HepG2 (cell line): Measurements from ENCODE around the gene TMEM219. TPM values are rescaled to one million over a fixed set of nuclear protein-coding genes. Genes with fewer than 3 reads are reported as not detected.

Experiments
- AGO1 ChIP-seq: fragments of 200-400 bp; formaldehyde crosslinking; IDR thresholded peaks from 2 replicates; pipeline ENCODE4 v1.6.1; 2017; ENCODE audit warnings: mild to moderate bottlenecking, low read depth, low read length, moderate library complexity; ENCODE audit not compliant: poor library complexity, severe bottlenecking
- ARNT ChIP-seq: fragments of 450-650 bp; IDR thresholded peaks from 2 replicates; pipeline ENCODE4 v1.6.1; 2017
- CREB1 ChIP-seq, 2 experiments: fragments of 450-650 bp in 1 of 2; IDR thresholded peaks; 2 replicates each; pipeline ENCODE4 v1.6.1; 2016 to 2017; ENCODE audit warnings: control low read depth in 1 of 2, mild to moderate bottlenecking in 1 of 2, missing compliant biosample characterization in 1 of 2, missing genetic modification characterization in 1 of 2
- DZIP1 ChIP-seq: sonication (generic); formaldehyde crosslinking; IDR thresholded peaks from 2 replicates; pipeline ENCODE4 v1.5.0; 2020; ENCODE audit warnings: mild to moderate bottlenecking, missing genetic modification reagents
- FOXA1 ChIP-seq, 2 experiments: fragments of 450-650 bp in 1 of 2; sonication (generic) in 1 of 2; formaldehyde crosslinking in 1 of 2; IDR thresholded peaks; 2 replicates each; pipeline versions ENCODE4 v1.4.0 to v1.6.1; 2016 to 2020; ENCODE audit warnings: missing genetic modification reagents in 1 of 2
- HDAC1 ChIP-seq: sonication (generic); formaldehyde crosslinking; IDR thresholded peaks from 2 replicates; pipeline ENCODE4 v1.5.1; 2020; ENCODE audit warnings: mild to moderate bottlenecking, missing genetic modification reagents
- HNRNPL ChIP-seq: fragments of 200-400 bp; formaldehyde crosslinking; IDR thresholded peaks from 2 replicates; pipeline ENCODE4 v1.6.1; 2017; ENCODE audit warnings: mild to moderate bottlenecking, low read depth, low read length
- HOXA5 ChIP-seq: sonication (generic); formaldehyde crosslinking; IDR thresholded peaks from 2 replicates; pipeline ENCODE4 v1.4.0; 2020; ENCODE audit warnings: missing genetic modification reagents
- KDM6A ChIP-seq: IDR thresholded peaks from 2 replicates; pipeline ENCODE4 v1.6.1; 2016; ENCODE audit warnings: low read depth
- KLF12 ChIP-seq: sonication (generic); formaldehyde crosslinking; IDR thresholded peaks from 2 replicates; pipeline ENCODE4 v1.4.0; 2020; ENCODE audit warnings: missing genetic modification reagents, borderline replicate concordance
- KLF16 ChIP-seq, 2 experiments: sonication (generic) in 1 of 2; formaldehyde crosslinking in 1 of 2; IDR thresholded peaks; 2 replicates each; pipeline versions ENCODE4 v1.6.1 to v1.8.0; 2016 to 2023; ENCODE audit warnings: missing genetic modification reagents in 2 of 2, missing compliant biosample characterization in 1 of 2
- MEIS1 ChIP-seq: sonication (generic); formaldehyde crosslinking; IDR thresholded peaks from 2 replicates; pipeline ENCODE4 v1.9.0; 2021; ENCODE audit warnings: mild to moderate bottlenecking, missing genetic modification reagents, moderate library complexity, borderline replicate concordance
- NFE2 ChIP-seq: sonication (generic); formaldehyde crosslinking; IDR thresholded peaks from 2 replicates; pipeline ENCODE4 v1.4.0; 2020; ENCODE audit warnings: missing genetic modification reagents
- PAWR ChIP-seq: sonication (generic); formaldehyde crosslinking; IDR thresholded peaks from 2 replicates; pipeline ENCODE4 v1.4.0; 2020; ENCODE audit warnings: missing genetic modification reagents, mild to moderate bottlenecking, borderline replicate concordance
- PRMT3 ChIP-seq: sonication (generic); formaldehyde crosslinking; IDR thresholded peaks from 2 replicates; pipeline ENCODE4 v1.8.1; 2022; ENCODE audit warnings: low read depth, mild to moderate bottlenecking, moderate library complexity, missing genetic modification reagents, borderline replicate concordance
- RARG ChIP-seq: sonication (generic); formaldehyde crosslinking; IDR thresholded peaks from 2 replicates; pipeline ENCODE4 v1.4.0; 2020; ENCODE audit warnings: low read depth, mild to moderate bottlenecking, missing genetic modification reagents
- RBM39 ChIP-seq: fragments of 200-400 bp; formaldehyde crosslinking; IDR thresholded peaks from one replicate; pipeline ENCODE4 v1.6.1; 2018; ENCODE audit warnings: antibody characterized with exemption, mild to moderate bottlenecking, low read depth, low read length; ENCODE audit not compliant: poor library complexity, severe bottlenecking
- SRSF1 ChIP-seq: fragments of 200-400 bp; formaldehyde crosslinking; optimal IDR thresholded peaks from 2 replicates; pipeline ENCODE3; 2017; ENCODE audit warnings: mild to moderate bottlenecking, low read depth, low read length, moderate library complexity
- ZBTB7B ChIP-seq: sonication (generic); formaldehyde crosslinking; IDR thresholded peaks from 2 replicates; pipeline ENCODE4 v1.4.0; 2020; ENCODE audit warnings: missing genetic modification reagents
- ZKSCAN8 ChIP-seq: IDR thresholded peaks from 2 replicates; pipeline ENCODE4 v1.6.1; 2016; ENCODE audit warnings: borderline replicate concordance, missing genetic modification reagents, missing compliant biosample characterization
- ZNF343 ChIP-seq: sonication (generic); formaldehyde crosslinking; IDR thresholded peaks from 2 replicates; pipeline ENCODE4 v1.4.0; 2020; ENCODE audit warnings: mild to moderate bottlenecking, missing genetic modification reagents
- ZNF430 ChIP-seq: sonication (generic); formaldehyde crosslinking; IDR thresholded peaks from 2 replicates; pipeline ENCODE4 v1.9.0; 2021; ENCODE audit warnings: mild to moderate bottlenecking, missing genetic modification reagents
- ZNF543 ChIP-seq: sonication (generic); formaldehyde crosslinking; IDR thresholded peaks from 2 replicates; pipeline ENCODE4 v1.4.0; 2020; ENCODE audit warnings: mild to moderate bottlenecking, missing genetic modification reagents
- polyA plus RNA-seq, 8 experiments: library from polyadenylated mRNA; depleted of rRNA in 3 of 8; stranded (reverse) in 7 of 8; unstranded in 1 of 8; fragments of >200 nt; fragmentation: Illumina TruSeq in 4 of 8; extraction: Trizol in 4 of 8; gene quantifications; 2 replicates each; pipeline versions ENCODE4 v1.2.1 to v1.2.3, GENCODE V29; 2011 to 2016; ENCODE audit warnings: low read depth in 4 of 8, missing spikeins in 1 of 8, mixed read lengths in 1 of 8; ENCODE audit not compliant: insufficient read depth in 1 of 8
- total RNA-seq, 5 experiments: library from RNA; depleted of rRNA; stranded (reverse); fragments of >200 nt; fragmentation: Illumina TruSeq; extraction: Trizol; gene quantifications; 2 replicates each; pipeline ENCODE4 v1.2.3, GENCODE V29; 2016; ENCODE audit warnings: low read depth in 1 of 5
- TF ChIP-seq, protein P1 (sequence below): sonication (generic); formaldehyde crosslinking; conservative IDR thresholded peaks from 2 replicates; pipeline ENCODE4 v1.4.0; 2020; ENCODE audit warnings: missing genetic modification reagents
- TF ChIP-seq, protein P2 (sequence below): sonication (generic); formaldehyde crosslinking; IDR thresholded peaks from 2 replicates; pipeline ENCODE4 v1.8.0; 2022; ENCODE audit warnings: mild to moderate bottlenecking, missing genetic modification reagents, moderate library complexity

TMEM219 gene
- total and polyA plus RNA-seq, 2 of the 13 experiments (the other 11 are each of a cell fraction or from before 2014, with no cell fraction given): 105 to 115 TPM

DNA sequence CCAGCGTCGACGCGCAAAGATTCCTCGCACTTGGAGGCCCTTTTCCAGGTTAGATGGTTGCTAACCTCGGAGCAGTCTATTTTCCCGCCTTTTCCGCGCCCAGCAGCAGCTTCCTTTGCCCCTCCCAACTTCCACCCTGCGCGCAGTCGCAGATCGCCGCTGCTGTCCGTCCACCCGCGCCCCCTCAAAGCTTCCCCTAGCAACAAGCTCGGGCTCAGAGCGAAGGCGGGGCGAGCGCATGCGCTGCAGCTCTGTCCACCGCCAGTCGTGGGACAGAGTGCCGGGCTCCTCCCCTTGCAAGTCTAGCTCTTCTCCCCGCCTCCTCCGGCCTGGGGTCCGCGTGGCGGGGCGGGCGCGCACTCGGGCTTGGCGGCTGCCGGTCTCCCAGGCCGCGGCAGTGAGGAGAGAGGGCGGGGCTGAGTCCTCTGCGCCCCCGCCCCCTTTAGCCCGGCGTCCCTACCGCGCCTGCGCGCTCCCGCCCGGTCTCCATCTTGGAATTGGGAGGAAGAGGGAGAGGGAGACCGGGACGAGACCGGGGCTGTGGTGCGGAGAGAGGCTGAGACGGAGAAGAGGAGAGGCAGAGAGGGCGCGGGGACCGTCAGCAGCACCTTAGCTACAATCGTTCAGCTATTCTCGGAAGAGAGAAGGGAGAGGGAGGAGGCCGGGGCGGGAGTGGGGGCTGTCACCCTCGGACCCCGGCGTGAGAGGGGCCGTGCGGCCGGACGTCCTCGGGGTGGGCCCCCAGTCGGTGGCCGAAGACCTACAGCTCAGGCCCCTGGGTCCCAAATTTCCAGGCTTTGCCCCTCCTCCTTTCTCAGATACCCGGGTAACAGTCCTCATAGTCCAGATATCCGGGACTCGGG, 11.7 kb downstream of the TMEM219 start, which contains the start of gene TAOK2 (continued):
- TF ChIP-seq RARG (CRISPR knock-in tag) (peak; percentile 53; the same call in 1 of the 2 replicates), HDAC1 (CRISPR knock-in tag) (peak; percentile 78; the same call in 1 of the 2 replicates), ARNT (no peak), FOXA1 (IDR thresholded peaks at IDR 0.05) (no peak), FOXA1 (CRISPR knock-in tag; IDR thresholded peaks at IDR 0.05) (no peak), ZNF543 (CRISPR knock-in tag) (peak; percentile 71; the same call in 1 of the 2 replicates), ZNF343 (CRISPR knock-in tag) (peak; percentile 93), AGO1 (peak; percentile 97), HNRNPL (0 out of 2 replicates have a peak, but pooled peaks have one; percentile 13), PRMT3 (CRISPR knock-in tag) (no peak; the same call in 1 of the 2 replicates), MEIS1 (CRISPR knock-in tag) (peak; percentile 99), HOXA5 (CRISPR knock-in tag) (peak; percentile 79; the same call in 1 of the 2 replicates), ZBTB7B (CRISPR knock-in tag) (no peak), KDM6A (CRISPR knock-in tag) (peak; percentile 16; the same call in 1 of the 2 replicates), RBM39 (peak; percentile 93), ZKSCAN8 (CRISPR knock-in tag) (peak; percentile 48; the same call in 1 of the 2 replicates), SRSF1 (peak; percentile 34), ZNF430 (CRISPR knock-in tag) (peak; percentile 90), KLF12 (CRISPR knock-in tag) (peak; percentile 96), CREB1 (IDR thresholded peaks at IDR 0.05) (0 out of 2 replicates have a peak, but pooled peaks have one; percentile 13), CREB1 (CRISPR knock-in tag; IDR thresholded peaks at IDR 0.05) (no peak), NFE2 (no peak), KLF16 (CRISPR knock-in tag; IDR thresholded peaks at IDR 0.05) (peak in 1 of 2 experiments; percentile 89; a peak in 2 of 4 replicates), DZIP1 (CRISPR knock-in tag) (peak; percentile 86; the same call in 1 of the 2 replicates), PAWR (no peak)
- TF ChIP-seq, protein P1, sequence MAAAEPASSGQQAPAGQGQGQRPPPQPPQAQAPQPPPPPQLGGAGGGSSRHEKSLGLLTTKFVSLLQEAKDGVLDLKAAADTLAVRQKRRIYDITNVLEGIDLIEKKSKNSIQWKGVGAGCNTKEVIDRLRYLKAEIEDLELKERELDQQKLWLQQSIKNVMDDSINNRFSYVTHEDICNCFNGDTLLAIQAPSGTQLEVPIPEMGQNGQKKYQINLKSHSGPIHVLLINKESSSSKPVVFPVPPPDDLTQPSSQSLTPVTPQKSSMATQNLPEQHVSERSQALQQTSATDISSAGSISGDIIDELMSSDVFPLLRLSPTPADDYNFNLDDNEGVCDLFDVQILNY: peak; percentile 54; the same call in 1 of the 2 replicates
- TF ChIP-seq, protein P2, sequence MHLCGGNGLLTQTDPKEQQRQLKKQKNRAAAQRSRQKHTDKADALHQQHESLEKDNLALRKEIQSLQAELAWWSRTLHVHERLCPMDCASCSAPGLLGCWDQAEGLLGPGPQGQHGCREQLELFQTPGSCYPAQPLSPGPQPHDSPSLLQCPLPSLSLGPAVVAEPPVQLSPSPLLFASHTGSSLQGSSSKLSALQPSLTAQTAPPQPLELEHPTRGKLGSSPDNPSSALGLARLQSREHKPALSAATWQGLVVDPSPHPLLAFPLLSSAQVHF: peak; percentile 86
